HepG2 (cell line): Measurements from ENCODE around the gene STK32B. TPM values are rescaled to one million over a fixed set of nuclear protein-coding genes. Genes with fewer than 3 reads are reported as not detected.

Source experiments
- ATAC-seq: fragments of 200-7000 bp; cut with Tn5 transposase; 3 replicates; pipeline ENCODE4 v1.9.1; 2020; ENCODE audit warnings: mild to moderate bottlenecking, moderate library complexity
- BruUV-seq: library from RNA; stranded (reverse); fragments of 400-500 nt; replicated peaks from 2 replicates; lab custom pipeline; 2021; lab: Mats Ljungman, UMichigan
- CTCF ChIA-PET: fragments of 300-600 bp; formaldehyde crosslinking; extraction: SDS; loops from one replicate; lab custom pipeline; 2021; ENCODE audit warnings: low total read pairs, inconsistent platforms, low intra/inter-chr PET ratio; lab: Yijun Ruan, JAX
- POLR2A ChIA-PET: fragments of 350-600 bp; sonication (Branson Sonifier 250); formaldehyde crosslinking; loops from one replicate; lab custom pipeline; 2020; ENCODE audit warnings: antibody characterized with exemption, inconsistent platforms; lab: Yijun Ruan, JAX
- DNase-seq: peaks from one replicate; pipeline ENCODE4 v3.0.0-alpha.2; 2015; ENCODE audit warnings: low spot score
- FAIRE-seq: peaks from 3 replicates; lab custom pipeline; 2011; peaks lifted over from hg19 to GRCh38; lab: Jason Lieb, UNC
- H2AFZ ChIP-seq: one replicate; pipeline ENCODE4 v1.6.1; 2011; ENCODE audit warnings: low read length, inconsistent platforms
- H3K27ac ChIP-seq: fragments of 300-600 bp; 3 replicates; pipeline ENCODE4 v1.8.0; 2011; ENCODE audit warnings: mixed run types, mild to moderate bottlenecking, mixed read lengths, low read length, inconsistent platforms; ENCODE audit not compliant: insufficient read depth; ENCODE audit errors: extremely low read length
- H3K27me3 ChIP-seq, 2 experiments: fragments of 200-600 bp in 1 of 2; 2 replicates in 1 of 2; 3 replicates in 1 of 2; pipeline versions ENCODE4 v1.6.0 to v1.8.0; 2011; ENCODE audit warnings: low read length in 2 of 2, mild to moderate bottlenecking in 2 of 2, moderate library complexity in 2 of 2, inconsistent platforms in 1 of 2; ENCODE audit not compliant: insufficient read depth in 2 of 2, control insufficient read depth in 1 of 2
- H3K36me3 ChIP-seq, 2 experiments: fragments of 200-600 bp in 1 of 2; replicated peaks in 1 of 2; 2 replicates in 1 of 2; 3 replicates in 1 of 2; pipeline versions ENCODE4 v1.5.1 to v1.8.0; 2011; ENCODE audit warnings: low read length in 2 of 2, inconsistent platforms in 1 of 2; ENCODE audit not compliant: insufficient read depth in 2 of 2, control insufficient read depth in 1 of 2
- H3K4me1 ChIP-seq: 2 replicates; pipeline ENCODE4 v1.5.1; 2012; ENCODE audit warnings: low read length, inconsistent platforms; ENCODE audit not compliant: insufficient read depth
- H3K4me2 ChIP-seq: 2 replicates; pipeline ENCODE4 v1.6.0; 2011; ENCODE audit warnings: low read depth, low read length, inconsistent platforms
- H3K4me3 ChIP-seq, 3 experiments: fragments of 200-600 bp in 1 of 3; sonication (generic), shearing (Covaris generic) in 1 of 3; replicated peaks in 1 of 3; 2 replicates each; pipeline ENCODE4 v1.5.1; 2011 to 2016; ENCODE audit warnings: low read length in 3 of 3, inconsistent platforms in 2 of 3, low read depth in 2 of 3, mild to moderate bottlenecking in 2 of 3, control low read depth in 1 of 3, mixed read lengths in 1 of 3; ENCODE audit not compliant: insufficient read depth in 1 of 3
- H3K79me2 ChIP-seq: one replicate; pipeline ENCODE4 v1.6.1; 2011; ENCODE audit warnings: low read length, inconsistent platforms; ENCODE audit not compliant: insufficient read depth
- H3K9ac ChIP-seq: 2 replicates; pipeline ENCODE4 v1.6.0; 2011; ENCODE audit warnings: mild to moderate bottlenecking, low read depth, low read length, inconsistent platforms; ENCODE audit not compliant: insufficient read depth
- H3K9me3 ChIP-seq: 2 replicates; pipeline ENCODE4 v1.5.1; 2012; ENCODE audit warnings: mild to moderate bottlenecking, low read length
- H4K20me1 ChIP-seq: 2 replicates; pipeline ENCODE4 v1.6.0; 2011; ENCODE audit warnings: inconsistent platforms, mild to moderate bottlenecking, low read length, moderate library complexity; ENCODE audit not compliant: insufficient read depth
- ASH2L ChIP-seq: fragments of 300-600, 200-600 bp; sonication (generic); IDR thresholded peaks from 2 replicates; pipeline ENCODE4 v1.7.0; 2017; ENCODE audit warnings: low read depth, mild to moderate bottlenecking, moderate library complexity, mixed read lengths, low read length; ENCODE audit not compliant: insufficient read length
- ETV5 ChIP-seq: IDR thresholded peaks from 2 replicates; pipeline ENCODE4 v1.6.1; 2018; ENCODE audit warnings: missing biosample characterization, missing genetic modification reagents, inconsistent platforms, borderline replicate concordance
- GLMP ChIP-seq: sonication (generic); formaldehyde crosslinking; IDR thresholded peaks from 2 replicates; pipeline ENCODE4 v1.9.0; 2021; ENCODE audit warnings: missing genetic modification reagents, mild to moderate bottlenecking, borderline replicate concordance
- PLSCR1 ChIP-seq: sonication (generic); formaldehyde crosslinking; IDR thresholded peaks from 2 replicates; pipeline ENCODE4 v1.5.0; 2020; ENCODE audit warnings: missing genetic modification reagents, mild to moderate bottlenecking, borderline replicate concordance
- ZNF280B ChIP-seq: sonication (generic); formaldehyde crosslinking; IDR thresholded peaks from 2 replicates; pipeline ENCODE4 v1.5.0; 2020; ENCODE audit warnings: missing genetic modification reagents, mild to moderate bottlenecking, borderline replicate concordance
- ZNF777 ChIP-seq: sonication (generic); formaldehyde crosslinking; IDR thresholded peaks from 2 replicates; pipeline ENCODE4 v1.4.0; 2020; ENCODE audit warnings: missing genetic modification reagents
- WGBS: methylation state at CpG from one replicate; pipeline ENCODE4 v1.1.6; 2017; ENCODE audit warnings: low lambda C conversion rate; 5-methylcytosine and 5-hydroxymethylcytosine counted together
- in situ Hi-C: cut with HindIII; loops from 2 replicates; pipeline ENCODE4 v1.10.0; 2017; ENCODE audit warnings: low pct_unique_long_range_greater_than_20kb; ENCODE audit not compliant: extremely low pct_ligation_motif_present
- intact Hi-C: fragments of 100-400 bp; cut with micrococcal nuclease; formaldehyde crosslinking; loops from one replicate; pipeline ENCODE4 v1.10.0; 2022; ENCODE audit not compliant: unreplicated experiment
- polyA plus RNA-seq, 8 experiments: library from polyadenylated mRNA; depleted of rRNA in 3 of 8; stranded (reverse) in 7 of 8; unstranded in 1 of 8; fragments of >200 nt; fragmentation: Illumina TruSeq in 4 of 8; extraction: Trizol in 4 of 8; gene quantifications; 2 replicates each; pipeline versions ENCODE4 v1.2.1 to v1.2.3, GENCODE V29; 2011 to 2016; ENCODE audit warnings: low read depth in 4 of 8, missing spikeins in 1 of 8, mixed read lengths in 1 of 8; ENCODE audit not compliant: insufficient read depth in 1 of 8
- total RNA-seq, 5 experiments: library from RNA; depleted of rRNA; stranded (reverse); fragments of >200 nt; fragmentation: Illumina TruSeq; extraction: Trizol; gene quantifications; 2 replicates each; pipeline ENCODE4 v1.2.3, GENCODE V29; 2016; ENCODE audit warnings: low read depth in 1 of 5

STK32B gene
- total and polyA plus RNA-seq, 2 of the 13 experiments (the other 11 are each of a cell fraction or from before 2014, with no cell fraction given), result not detected

- in situ Hi-C loops (no loop called here), intact Hi-C loops (no loop called here)
- Histone ChIP-seq H3K4me1 (no peaks in the 10 kb centered on the region), H3K79me2 (no peaks in the 10 kb centered on the region), H3K9ac (no peak overlapping the region), H2AFZ (no peak overlapping the region), H3K4me3 (no peak overlapping the region), H3K27me3 (no peaks in the 10 kb centered on the region; a peak in 1 of 5 replicates), H3K27ac (no peak overlapping the region), H3K9me3 (no peaks in the 10 kb centered on the region), H3K4me2 (no peak overlapping the region), H4K20me1 (no peaks in the 10 kb centered on the region), H3K36me3 (no peaks in the 10 kb centered on the region)
- ATAC-seq (no peak), FAIRE-seq (no peak), DNase-seq (no peak)
- no TSS peak for BruUV-seq
- no peak for TF ChIP-seq ZNF280B (CRISPR knock-in tag)
- no peak for TF ChIP-seq GLMP (CRISPR knock-in tag)
- TF ChIP-seq ASH2L, result no peak
- no peak for TF ChIP-seq ETV5 (CRISPR knock-in tag)
- no peak for TF ChIP-seq ZNF777 (CRISPR knock-in tag)
- no peak for TF ChIP-seq PLSCR1 (CRISPR knock-in tag)
- CTCF ChIA-PET, result no interaction called here
- 0% methylated on average over 2 of the region's 2 CpGs for WGBS
- POLR2A ChIA-PET, result no interaction called here
Measured at GRCh38 chr4:5497489-5497888, 446.2 kb downstream of the STK32B start.
